CD14-positive monocyte (primary cell): ENCODE results near the gene FLT3LG. TPM values are rescaled to one million over a fixed set of nuclear protein-coding genes. Genes with fewer than 3 reads are reported as not detected.
A peak's percentile ranks its signal among the peaks of the same experiment; 100 is the strongest.
"Not testable (repeated sequence)": the region's sequence is repeated elsewhere in the genome, so short reads cannot be mapped to it uniquely, and the experiment has no call there.

ENCODE experiments used
- DNase-seq, 3 donors: peaks; one replicate each; pipeline ENCODE4 v3.0.0-alpha.2; 2011 to 2022
- H2AFZ ChIP-seq: 2 replicates; pipeline ENCODE4 v1.6.0; 2012; ENCODE audit warnings: mild to moderate bottlenecking, low read depth, low read length, inconsistent platforms; ENCODE audit not compliant: insufficient read depth, poor library complexity, severe bottlenecking
- H3K27ac ChIP-seq, 2 donors: 1 replicate in 1 of 2; 2 replicates in 1 of 2; pipeline ENCODE4 v1.5.1; 2012 to 2013; ENCODE audit warnings: low read length in 2 of 2, control low read depth in 1 of 2, inconsistent platforms in 1 of 2, low read depth in 1 of 2, mild to moderate bottlenecking in 1 of 2
- H3K27me3 ChIP-seq, 2 donors: one replicate each; pipeline versions ENCODE4 v1.6.0 to v1.6.1; 2011 to 2013; ENCODE audit warnings: low read length in 2 of 2; ENCODE audit not compliant: control insufficient read depth in 2 of 2, insufficient read depth in 2 of 2
- H3K36me3 ChIP-seq, 2 donors: replicated peaks in 1 of 2; 1 replicate in 1 of 2; 2 replicates in 1 of 2; pipeline versions ENCODE4 v1.5.1 to v1.6.1; 2012 to 2013; ENCODE audit warnings: low read length in 2 of 2, control low read depth in 1 of 2, inconsistent platforms in 1 of 2, mild to moderate bottlenecking in 1 of 2; ENCODE audit not compliant: insufficient read depth in 2 of 2, control insufficient read depth in 1 of 2
- H3K4me1 ChIP-seq, 2 donors: 1 replicate in 1 of 2; 2 replicates in 1 of 2; pipeline versions ENCODE4 v1.5.1 to v1.6.1; 2012 to 2013; ENCODE audit warnings: low read length in 2 of 2, control low read depth in 1 of 2, inconsistent platforms in 1 of 2, mild to moderate bottlenecking in 1 of 2, moderate library complexity in 1 of 2; ENCODE audit not compliant: insufficient read depth in 2 of 2, control insufficient read depth in 1 of 2
- H3K4me2 ChIP-seq: replicated peaks from 2 replicates; pipeline ENCODE3; 2012; ENCODE audit warnings: low read length, moderate library complexity, mild to moderate bottlenecking; ENCODE audit not compliant: poor library complexity, severe bottlenecking; ENCODE audit errors: extremely low read depth
- H3K4me3 ChIP-seq, 3 experiments: fragments of 200-600 bp in 1 of 3; sonication (generic) in 1 of 3; replicated peaks in 1 of 3; 1 replicate in 2 of 3; 2 replicates in 1 of 3; pipeline ENCODE4 v1.5.1; 2011 to 2013; ENCODE audit warnings: low read length in 3 of 3, mild to moderate bottlenecking in 3 of 3, control low read depth in 2 of 3, low read depth in 2 of 3, inconsistent platforms in 1 of 3, moderate library complexity in 1 of 3
- H3K79me2 ChIP-seq: 2 replicates; pipeline ENCODE4 v1.6.0; 2012; ENCODE audit warnings: mild to moderate bottlenecking, control low read depth, inconsistent platforms, low read length, moderate library complexity; ENCODE audit not compliant: insufficient read depth
- H3K9ac ChIP-seq: 2 replicates; pipeline ENCODE4 v1.6.0; 2017; ENCODE audit warnings: low read length, mild to moderate bottlenecking; ENCODE audit not compliant: insufficient read depth, poor library complexity, severe bottlenecking
- H3K9me3 ChIP-seq, 2 donors: replicated peaks in 1 of 2; 1 replicate in 1 of 2; 2 replicates in 1 of 2; pipeline versions ENCODE4 v1.5.1 to v1.6.1; 2012 to 2013; ENCODE audit warnings: low read length in 2 of 2, control low read depth in 1 of 2; ENCODE audit not compliant: control insufficient read depth in 1 of 2, insufficient read depth in 1 of 2
- H4K20me1 ChIP-seq: 2 replicates; pipeline ENCODE4 v1.6.0; 2012; ENCODE audit warnings: mild to moderate bottlenecking, low read length, control low read depth, moderate library complexity; ENCODE audit not compliant: insufficient read depth
- H3K27ac Mint-ChIP-seq, 7 donors: one replicate each; pipeline ENCODE4 v1.8.0; 2020; ENCODE audit warnings: mild to moderate bottlenecking in 7 of 7, mixed read lengths in 7 of 7, moderate library complexity in 6 of 7, inconsistent platforms in 2 of 7
- H3K27me3 Mint-ChIP-seq, 3 donors: one replicate each; pipeline ENCODE4 v1.8.0; 2021 to 2022; ENCODE audit warnings: low read depth in 3 of 3, mild to moderate bottlenecking in 3 of 3, mixed read lengths in 3 of 3, moderate library complexity in 3 of 3, inconsistent platforms in 1 of 3
- H3K36me3 Mint-ChIP-seq, 2 donors: one replicate each; pipeline ENCODE4 v1.8.0; 2020; ENCODE audit warnings: mixed read lengths in 2 of 2, inconsistent platforms in 1 of 2, mild to moderate bottlenecking in 1 of 2
- H3K4me1 Mint-ChIP-seq: one replicate; pipeline ENCODE4 v1.8.0; 2020; ENCODE audit warnings: mild to moderate bottlenecking, mixed read lengths
- H3K4me3 Mint-ChIP-seq, 2 donors: one replicate each; pipeline ENCODE4 v1.8.0; 2020; ENCODE audit warnings: mild to moderate bottlenecking in 2 of 2, mixed read lengths in 2 of 2, moderate library complexity in 1 of 2
- H3K9me3 Mint-ChIP-seq, 7 donors: one replicate each; pipeline ENCODE4 v1.8.0; 2020 to 2022; ENCODE audit warnings: mixed read lengths in 7 of 7, mild to moderate bottlenecking in 6 of 7, moderate library complexity in 6 of 7, inconsistent platforms in 2 of 7
- WGBS: methylation state at CpG from one replicate; pipeline ENCODE4 v1.1.5; 2013; ENCODE audit warnings: missing lambda C conversion rate; ENCODE audit not compliant: insufficient coverage; 5-methylcytosine and 5-hydroxymethylcytosine counted together
- intact Hi-C, 2 donors: fragments of 100-400 bp; cut with micrococcal nuclease; formaldehyde crosslinking; loops; one replicate each; pipeline versions ENCODE4 v1.15.0 to v1.15.1; 2023
- polyA plus RNA-seq, 3 donors: library from polyadenylated mRNA; depleted of rRNA in 1 of 3; unstranded in 2 of 3; stranded (reverse) in 1 of 3; fragments of 300-500 nt in 2 of 3; fragments of >200 nt in 1 of 3; fragmentation: Illumina TruSeq in 2 of 3; gene quantifications; 1 replicate in 2 of 3; 2 replicates in 1 of 3; pipeline ENCODE4 v1.2.3, GENCODE V29; 2012 to 2021
- TF ChIP-seq, protein P1 (sequence below): fragments of 200-600 bp; IDR thresholded peaks from one replicate; pipeline ENCODE4 v1.8.0; 2022; ENCODE audit warnings: antibody characterized with exemption, mild to moderate bottlenecking

FLT3LG gene
- polyA plus RNA-seq, 3 donors = 5.0 to 13.8 (median 6.9) TPM

DNA sequence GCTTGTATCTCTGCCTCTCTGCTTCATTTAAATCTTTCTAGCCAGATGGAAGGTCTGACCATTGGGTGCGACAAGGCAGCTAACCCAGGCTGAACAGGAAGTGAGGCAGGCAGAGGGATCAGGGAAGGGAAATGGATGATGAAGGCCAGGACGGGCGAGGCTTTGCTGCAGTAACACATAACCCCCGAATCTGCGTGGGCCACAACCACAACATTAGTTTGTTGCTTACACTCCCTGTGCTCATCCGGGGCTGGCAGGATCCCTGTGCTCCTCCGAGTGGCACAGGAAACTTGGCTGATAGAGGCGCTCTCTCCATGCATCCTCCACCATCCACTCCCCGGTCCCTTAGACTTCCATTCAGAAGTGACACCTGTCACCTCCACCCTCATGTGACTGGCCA lies 1.1 kb upstream of the FLT3LG start:
- no peaks in the 10 kb centered on the region for H3K79me2 ChIP-seq
- no peak overlapping the region for H3K4me3 Mint-ChIP-seq
- 70% methylated on average over 5 of the region's 9 CpGs for WGBS
- intact Hi-C loops = loop anchor here in 1 of 2 donors (5.0 kb wide), 1 partner anchor 204 kb away; the partner anchor contains the start of gene PRMT1
- no peak overlapping the region for H3K4me2 ChIP-seq
- H3K4me3 ChIP-seq = no peak overlapping the region
- peak overlapping the region; percentile 29 for H2AFZ ChIP-seq
- H3K27me3 Mint-ChIP-seq = peaks cover 2 to 13% (median 6%) of the 10 kb centered on the region in 3 donors
- peaks cover 0 to 2% (median 0%) of the 10 kb centered on the region in 7 donors for H3K9me3 Mint-ChIP-seq
- H3K9me3 ChIP-seq = no peaks in the 10 kb centered on the region
- peaks cover 48% of the 10 kb centered on the region for H3K4me1 Mint-ChIP-seq
- H3K27ac Mint-ChIP-seq = peak overlapping the region in 2 of 7 donors; percentile 42 to 57
- H3K27me3 ChIP-seq = no peaks in the 10 kb centered on the region
- peaks cover 11% of the 10 kb centered on the region in 2 donors for H3K36me3 Mint-ChIP-seq
- H4K20me1 ChIP-seq = no peaks in the 10 kb centered on the region
- DNase-seq = no peak
- H3K36me3 ChIP-seq = no peaks in the 10 kb centered on the region
- peaks cover 35 to 50% of the 10 kb centered on the region in 2 donors for H3K4me1 ChIP-seq
- H3K9ac ChIP-seq = no peak overlapping the region
- H3K27ac ChIP-seq = no peak overlapping the region
- TF ChIP-seq, protein P1, sequence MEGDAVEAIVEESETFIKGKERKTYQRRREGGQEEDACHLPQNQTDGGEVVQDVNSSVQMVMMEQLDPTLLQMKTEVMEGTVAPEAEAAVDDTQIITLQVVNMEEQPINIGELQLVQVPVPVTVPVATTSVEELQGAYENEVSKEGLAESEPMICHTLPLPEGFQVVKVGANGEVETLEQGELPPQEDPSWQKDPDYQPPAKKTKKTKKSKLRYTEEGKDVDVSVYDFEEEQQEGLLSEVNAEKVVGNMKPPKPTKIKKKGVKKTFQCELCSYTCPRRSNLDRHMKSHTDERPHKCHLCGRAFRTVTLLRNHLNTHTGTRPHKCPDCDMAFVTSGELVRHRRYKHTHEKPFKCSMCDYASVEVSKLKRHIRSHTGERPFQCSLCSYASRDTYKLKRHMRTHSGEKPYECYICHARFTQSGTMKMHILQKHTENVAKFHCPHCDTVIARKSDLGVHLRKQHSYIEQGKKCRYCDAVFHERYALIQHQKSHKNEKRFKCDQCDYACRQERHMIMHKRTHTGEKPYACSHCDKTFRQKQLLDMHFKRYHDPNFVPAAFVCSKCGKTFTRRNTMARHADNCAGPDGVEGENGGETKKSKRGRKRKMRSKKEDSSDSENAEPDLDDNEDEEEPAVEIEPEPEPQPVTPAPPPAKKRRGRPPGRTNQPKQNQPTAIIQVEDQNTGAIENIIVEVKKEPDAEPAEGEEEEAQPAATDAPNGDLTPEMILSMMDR = no peak

DNA sequence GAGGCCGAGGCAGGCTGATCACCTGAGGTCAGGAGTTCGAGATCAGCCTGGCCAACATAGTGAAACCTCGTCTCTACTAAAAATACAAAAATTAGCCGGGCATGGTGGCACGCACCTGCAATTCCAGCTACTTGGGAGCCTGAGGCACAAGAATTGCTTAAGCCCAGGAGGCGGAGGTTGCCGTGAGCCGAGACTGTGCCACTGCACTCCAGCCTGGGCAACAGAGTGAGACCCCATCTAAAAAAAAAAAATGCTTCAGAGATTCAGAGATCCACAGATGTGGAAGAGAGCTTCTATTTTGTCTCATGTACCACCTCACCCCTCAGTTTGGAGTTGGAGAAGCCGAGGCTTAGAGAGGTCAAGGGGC lies 531 bp upstream of the FLT3LG start:
- DNase-seq, H3K27me3 ChIP-seq, H3K9me3 Mint-ChIP-seq, H3K79me2 ChIP-seq, H3K36me3 ChIP-seq, H4K20me1 ChIP-seq, H3K9me3 ChIP-seq: not testable (repeated sequence)
- H3K4me3 ChIP-seq = peak overlapping the region in 1 of 3 experiments; percentile 90
- WGBS = 58% methylated on average over 4 of the region's 9 CpGs
- intact Hi-C loops = loop anchor here in 1 of 2 donors (5.0 kb wide), 1 partner anchor 204 kb away; the partner anchor contains the start of gene PRMT1
- Mint-ChIP-seq H3K4me1 (peaks cover 47% of the 10 kb centered on the region), H3K4me3 (peak overlapping the region; percentile 86 to 91), H3K27me3 (peaks cover 2 to 13% (median 6%) of the 10 kb centered on the region in 3 donors), H3K36me3 (peaks cover 11% of the 10 kb centered on the region in 2 donors), H3K27ac (peak overlapping the region in 4 of 7 donors; percentile 5 to 81 (median 25))
- H2AFZ ChIP-seq = peak overlapping the region; percentile 88
- H3K27ac ChIP-seq = peak overlapping the region in 1 of 2 donors; percentile 83
- H3K9ac ChIP-seq = peak overlapping the region; percentile 79
- H3K4me1 ChIP-seq = peaks cover 36 to 47% of the 10 kb centered on the region in 2 donors
- peak overlapping the region; percentile 84 for H3K4me2 ChIP-seq
